Endothelial cell (in vitro differentiated cells): ENCODE measurements around the gene SLC44A3. TPM values are rescaled to one million over a fixed set of nuclear protein-coding genes. Genes with fewer than 3 reads are reported as not detected.
A peak's percentile ranks its signal among the peaks of the same experiment; 100 is the strongest.

ENCODE experiments used
- DNase-seq: peaks from one replicate; pipeline ENCODE4 v3.0.0; 2021; ENCODE audit warnings: low spot score
- H3K27ac Mint-ChIP-seq: one replicate; pipeline ENCODE4 v1.8.0; 2021; ENCODE audit warnings: mixed read lengths, inconsistent platforms; ENCODE audit not compliant: unreplicated experiment
- H3K27me3 Mint-ChIP-seq: one replicate; pipeline ENCODE4 v1.8.0; 2021; ENCODE audit warnings: mild to moderate bottlenecking, moderate library complexity, mixed read lengths, inconsistent platforms; ENCODE audit not compliant: unreplicated experiment
- H3K36me3 Mint-ChIP-seq: one replicate; pipeline ENCODE4 v1.8.0; 2021; ENCODE audit warnings: mild to moderate bottlenecking, low read depth, mixed read lengths, inconsistent platforms; ENCODE audit not compliant: unreplicated experiment
- H3K4me1 Mint-ChIP-seq: one replicate; pipeline ENCODE4 v1.8.0; 2021; ENCODE audit warnings: mild to moderate bottlenecking, mixed read lengths, inconsistent platforms; ENCODE audit not compliant: unreplicated experiment
- H3K4me3 Mint-ChIP-seq: one replicate; pipeline ENCODE4 v1.8.0; 2021; ENCODE audit warnings: mild to moderate bottlenecking, mixed read lengths, inconsistent platforms; ENCODE audit not compliant: unreplicated experiment
- H3K9me3 Mint-ChIP-seq: one replicate; pipeline ENCODE4 v1.8.0; 2021; ENCODE audit warnings: mixed read lengths, inconsistent platforms; ENCODE audit not compliant: unreplicated experiment
- CTCF ChIP-seq: fragments of 200-600 bp; sonication (generic); IDR thresholded peaks from one replicate; pipeline ENCODE4 v1.5.0; 2021; ENCODE audit warnings: antibody characterized with exemption; ENCODE audit not compliant: unreplicated experiment
- total RNA-seq: library from RNA; stranded (reverse); fragmentation: NEBNext Ultra II Directional; extraction: Animal tissue kit (Norgen Biotek cat#: 25700); gene quantifications from one replicate; pipeline ENCODE4 v1.2.1, GENCODE V29; 2021; ENCODE audit not compliant: unreplicated experiment

The SLC44A3 gene
- total RNA-seq, 1 donor from 2014 or later = 2.7 TPM

DNA sequence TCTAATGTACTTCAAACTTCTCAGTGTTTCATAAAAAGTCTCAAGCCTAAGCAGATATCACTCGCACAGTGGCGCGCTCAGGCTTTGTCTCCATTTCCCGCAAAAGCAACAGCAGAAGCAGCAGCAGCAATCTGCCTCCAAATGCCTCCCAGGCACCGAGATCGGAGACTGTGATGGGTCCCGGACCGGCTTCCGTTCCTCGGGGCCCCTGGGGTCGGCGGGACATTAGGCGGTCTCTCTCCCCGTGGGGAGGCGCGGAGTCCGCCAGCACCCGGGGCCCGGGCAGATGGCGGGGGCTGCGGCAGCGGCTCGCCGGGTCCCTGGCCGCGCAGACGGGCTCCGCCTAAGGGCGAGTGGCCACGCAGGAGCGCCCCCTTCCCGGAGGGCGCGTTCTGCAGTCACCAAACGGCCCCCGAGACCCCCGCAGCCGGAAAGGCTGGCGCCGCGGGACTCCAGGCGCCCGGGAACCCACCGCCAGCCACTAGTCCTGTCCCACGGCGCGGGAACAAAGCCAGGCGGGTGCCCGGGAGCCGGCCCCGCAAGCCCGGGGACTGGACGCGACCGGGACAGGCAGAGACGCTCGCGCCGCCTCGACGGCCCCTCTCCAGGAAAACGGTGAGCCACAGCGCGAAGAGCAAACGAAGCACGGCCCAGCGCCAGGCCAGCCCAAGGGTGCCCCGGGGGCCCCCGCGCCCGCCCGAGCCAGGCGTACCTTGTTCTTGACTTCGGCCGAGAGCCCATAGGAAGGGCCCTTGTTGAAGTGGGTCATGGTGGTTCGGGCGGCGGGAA lies 106.2 kb downstream of the SLC44A3 start:
- H3K9me3 Mint-ChIP-seq = no peaks in the 10 kb centered on the region
- no peak for TF ChIP-seq CTCF
- H3K27ac Mint-ChIP-seq = peak overlapping the region; percentile 100
- H3K27me3 Mint-ChIP-seq = peaks cover 26% of the 10 kb centered on the region
- H3K4me1 Mint-ChIP-seq = peaks cover 70% of the 10 kb centered on the region
- peak; percentile 77 for DNase-seq
- H3K4me3 Mint-ChIP-seq = peak overlapping the region; percentile 100
- peaks cover 34% of the 10 kb centered on the region for H3K36me3 Mint-ChIP-seq

DNA sequence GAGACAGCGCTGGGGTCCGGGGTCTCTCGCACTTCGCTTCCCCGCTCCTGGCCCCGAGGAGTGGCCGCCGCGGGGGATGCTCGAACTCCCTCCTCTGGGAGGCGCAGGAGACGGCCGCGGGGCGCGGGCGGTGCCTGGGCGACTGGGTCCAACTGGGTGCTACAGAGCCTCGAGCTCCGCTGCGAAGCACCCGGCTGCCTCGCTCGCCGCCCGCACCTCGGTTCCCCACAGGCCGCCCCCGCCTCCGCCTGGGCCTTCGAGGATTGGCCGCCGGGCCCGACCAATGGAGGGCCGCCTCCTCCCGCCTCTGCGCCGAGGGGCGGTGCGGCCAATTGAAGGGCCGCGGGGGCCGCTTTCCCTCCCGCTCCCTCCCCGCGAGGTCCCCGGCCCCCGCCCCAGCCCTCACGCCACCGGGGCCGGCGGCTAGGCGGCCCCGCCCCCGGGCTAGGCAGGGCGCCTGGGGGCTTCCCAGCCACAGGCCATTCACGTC lies 106.8 kb downstream of the SLC44A3 start, which contains the start of gene CNN3:
TSS of gene CNN3 (minus strand) at position 196 of the 490 bp plus-strand sequence. CDS start 216 bp downstream, outside the sequence.
- no peak for TF ChIP-seq CTCF
- peaks cover 64% of the 10 kb centered on the region for H3K4me1 Mint-ChIP-seq
- H3K27me3 Mint-ChIP-seq = peaks cover 26% of the 10 kb centered on the region
- peak within 1 kb of the TSS; percentile 100 for H3K4me3 Mint-ChIP-seq
- H3K27ac Mint-ChIP-seq = peak within 1 kb of the TSS; percentile 100
- DNase-seq = peak; percentile 94
- no peaks in the 10 kb centered on the region for H3K9me3 Mint-ChIP-seq
- H3K36me3 Mint-ChIP-seq = peaks cover 34% of the 10 kb centered on the region

DNA sequence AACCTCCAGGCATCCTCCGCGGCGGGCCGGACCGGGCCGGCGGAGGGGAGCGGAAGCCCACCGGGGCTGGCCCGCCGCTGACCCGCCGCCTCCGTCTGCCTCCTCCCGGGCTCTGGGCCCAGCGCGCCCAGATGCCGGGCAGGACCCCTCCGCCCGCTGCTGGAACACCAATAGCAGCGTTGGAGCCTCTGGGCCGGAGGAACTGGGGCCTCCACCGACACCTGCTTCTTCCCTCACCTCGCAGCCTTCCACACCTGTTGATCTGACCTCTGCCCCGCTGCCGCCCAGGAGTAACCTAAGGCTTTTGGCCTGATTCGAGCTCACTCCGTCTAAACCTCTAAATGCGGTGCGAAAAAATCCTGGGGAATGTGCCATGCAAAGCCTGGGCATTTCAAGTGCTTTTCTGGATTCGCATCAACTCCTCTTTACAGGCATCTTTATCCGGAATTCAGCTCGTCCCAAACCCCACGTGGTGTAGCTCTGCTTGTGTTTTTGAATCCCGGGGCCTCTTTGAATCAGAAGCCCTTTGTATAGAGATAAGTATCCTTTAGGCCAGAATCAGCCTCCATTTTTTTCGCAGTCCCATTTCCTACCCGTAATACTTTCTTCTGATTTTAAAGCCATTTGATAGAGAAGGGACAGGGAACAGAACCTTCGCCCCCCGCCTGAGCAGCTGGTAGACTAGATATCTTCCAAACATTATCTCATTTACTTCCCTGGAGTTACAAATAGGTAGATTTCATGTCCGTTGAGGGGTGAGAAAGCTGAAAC lies 107.4 kb downstream of the SLC44A3 start:
- Mint-ChIP-seq H3K4me1 (peaks cover 59% of the 10 kb centered on the region), H3K4me3 (peak overlapping the region; percentile 99), H3K36me3 (peaks cover 34% of the 10 kb centered on the region), H3K9me3 (no peaks in the 10 kb centered on the region), H3K27me3 (peaks cover 23% of the 10 kb centered on the region), H3K27ac (peak overlapping the region; percentile 99)
- no peak for DNase-seq
- no peak for TF ChIP-seq CTCF

DNA sequence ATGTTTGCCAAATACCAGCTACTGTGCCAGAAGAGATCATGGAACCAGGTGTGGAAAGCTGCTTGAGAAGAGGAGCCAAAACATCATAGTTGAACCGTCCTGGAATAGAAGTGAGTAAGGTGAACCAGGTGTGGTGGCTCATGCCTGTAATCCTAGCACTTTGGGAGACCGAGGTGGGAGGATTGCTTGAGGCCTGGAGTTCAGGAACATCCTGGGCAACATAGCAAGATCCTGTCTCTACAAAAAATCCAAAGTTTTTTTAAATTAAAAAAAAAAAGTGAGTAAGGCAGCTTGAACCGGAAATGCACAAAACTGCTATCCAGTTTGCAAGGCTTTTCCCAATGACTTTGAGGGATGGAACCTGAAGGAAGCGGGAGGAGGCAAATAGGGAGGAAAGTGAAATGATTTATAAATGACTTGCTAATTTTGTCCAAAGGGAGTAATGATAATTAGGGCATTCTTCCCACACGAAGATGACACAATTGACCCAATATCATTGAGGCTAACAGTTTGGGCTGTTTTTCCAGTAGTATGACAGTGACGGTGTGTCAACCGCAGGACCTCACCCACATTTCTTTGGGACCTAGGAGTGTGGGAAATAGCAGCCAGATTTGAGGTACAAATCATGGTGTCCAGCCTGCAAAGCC lies 108.3 kb downstream of the SLC44A3 start:
- peaks cover 18% of the 10 kb centered on the region for H3K27me3 Mint-ChIP-seq
- peak overlapping the region; percentile 99 for H3K4me3 Mint-ChIP-seq
- H3K27ac Mint-ChIP-seq = peak overlapping the region; percentile 99
- no peak for DNase-seq
- peaks cover 51% of the 10 kb centered on the region for H3K4me1 Mint-ChIP-seq
- TF ChIP-seq CTCF = no peak
- no peaks in the 10 kb centered on the region for H3K9me3 Mint-ChIP-seq
- peaks cover 32% of the 10 kb centered on the region for H3K36me3 Mint-ChIP-seq
